DND-41 (cell line): ENCODE data around the gene INF2.

Experiments used
- ATAC-seq: fragments of 200-7000 bp; cut with Tn5 transposase; 3 replicates; pipeline ENCODE4 v1.9.1; 2021; ENCODE audit warnings: low read depth; ENCODE audit not compliant: insufficient read depth
- DNase-seq: peaks from one replicate; pipeline ENCODE4 v3.0.0-alpha.2; 2020
- H2AFZ ChIP-seq: 2 replicates; pipeline ENCODE4 v1.6.0; 2012; ENCODE audit warnings: low read depth, low read length
- H3K27ac ChIP-seq: 2 replicates; pipeline ENCODE4 v1.5.1; 2012; ENCODE audit warnings: low read length, inconsistent platforms
- H3K27me3 ChIP-seq: fragments of 200-600 bp; sonication (generic); 2 replicates; pipeline ENCODE4 v1.6.0; 2012; ENCODE audit warnings: low read length, mild to moderate bottlenecking, inconsistent platforms; ENCODE audit not compliant: insufficient read depth, poor library complexity
- H3K36me3 ChIP-seq: 2 replicates; pipeline ENCODE4 v1.5.1; 2012; ENCODE audit warnings: low read length, inconsistent platforms; ENCODE audit not compliant: insufficient read depth
- H3K4me1 ChIP-seq: 2 replicates; pipeline ENCODE4 v1.5.1; 2012; ENCODE audit warnings: mild to moderate bottlenecking, low read length; ENCODE audit not compliant: insufficient read depth
- H3K4me2 ChIP-seq: 2 replicates; pipeline ENCODE4 v1.6.0; 2012; ENCODE audit warnings: mild to moderate bottlenecking, moderate library complexity, low read length, inconsistent platforms; ENCODE audit not compliant: insufficient read depth
- H3K4me3 ChIP-seq, 2 experiments: fragments of 200-600 bp in 1 of 2; shearing (Covaris generic) in 1 of 2; 2 replicates each; pipeline ENCODE4 v1.5.1; 2012 to 2016; ENCODE audit warnings: inconsistent platforms in 2 of 2, low read length in 2 of 2, mild to moderate bottlenecking in 2 of 2, low read depth in 1 of 2, moderate library complexity in 1 of 2
- H3K79me2 ChIP-seq: 2 replicates; pipeline ENCODE4 v1.6.0; 2012; ENCODE audit warnings: low read length, inconsistent platforms; ENCODE audit not compliant: insufficient read depth
- H3K9ac ChIP-seq: 2 replicates; pipeline ENCODE4 v1.6.0; 2012; ENCODE audit warnings: low read depth, mild to moderate bottlenecking, inconsistent platforms, low read length, moderate library complexity
- H3K9me3 ChIP-seq: 2 replicates; pipeline ENCODE4 v1.5.1; 2012; ENCODE audit warnings: low read length, moderate library complexity, mild to moderate bottlenecking, inconsistent platforms; ENCODE audit not compliant: insufficient read depth, severe bottlenecking
- H4K20me1 ChIP-seq: 2 replicates; pipeline ENCODE4 v1.6.0; 2012; ENCODE audit warnings: low read length; ENCODE audit not compliant: insufficient read depth
- CTCF ChIP-seq: IDR thresholded peaks from 2 replicates; pipeline ENCODE4 v1.5.1; 2012; ENCODE audit warnings: borderline replicate concordance, low read length, moderate library complexity, mild to moderate bottlenecking; ENCODE audit not compliant: poor library complexity, severe bottlenecking; ENCODE audit errors: extremely low read depth
- EZH2 ChIP-seq: IDR thresholded peaks from 3 replicates; pipeline ENCODE4 v1.6.1; 2012; ENCODE audit warnings: borderline replicate concordance, low read depth, mild to moderate bottlenecking, moderate library complexity, low read length, inconsistent platforms; ENCODE audit not compliant: severe bottlenecking

The INF2 gene

GRCh38 chr14:104693482-104694431 is 4.3 kb downstream of the INF2 start:
- Histone ChIP-seq H3K4me1 (peaks cover 42% of the 10 kb centered on the region), H3K9me3 (no peaks in the 10 kb centered on the region), H3K9ac (no peak overlapping the region), H3K4me3 (no peak overlapping the region), H3K27me3 (no peaks in the 10 kb centered on the region), H3K79me2 (peaks cover 88% of the 10 kb centered on the region), H2AFZ (no peak overlapping the region), H3K27ac (0 out of 2 replicates have a peak overlapping the region, but pooled peaks have one; percentile 1), H3K36me3 (peaks cover 50% of the 10 kb centered on the region), H4K20me1 (peaks cover 75% of the 10 kb centered on the region), H3K4me2 (0 out of 2 replicates have a peak overlapping the region, but pooled peaks have one; percentile 91)
- ATAC-seq (no peak), DNase-seq (no peak)
- no peak for TF ChIP-seq EZH2
- TF ChIP-seq CTCF, result no peak

- Histone ChIP-seq H3K4me3 (no peak overlapping the region), H3K36me3 (peaks cover 50% of the 10 kb centered on the region), H3K4me1 (peaks cover 38% of the 10 kb centered on the region)
Measured at GRCh38 chr14:104694475-104694950, 5.1 kb downstream of the INF2 start.

GRCh38 chr14:104694991-104695659 is 5.7 kb downstream of the INF2 start:
- Histone ChIP-seq H3K4me1 (peaks cover 36% of the 10 kb centered on the region), H3K4me2 (no peak overlapping the region), H2AFZ (no peak overlapping the region), H3K79me2 (peaks cover 91% of the 10 kb centered on the region), H3K36me3 (peaks cover 50% of the 10 kb centered on the region), H4K20me1 (peaks cover 87% of the 10 kb centered on the region), H3K9ac (no peak overlapping the region), H3K27me3 (no peaks in the 10 kb centered on the region), H3K4me3 (no peak overlapping the region), H3K27ac (peak overlapping the region; percentile 9), H3K9me3 (no peaks in the 10 kb centered on the region)
- peak; percentile 54 for ATAC-seq
- DNase-seq, result peak; percentile 52
- TF ChIP-seq CTCF (no peak), EZH2 (no peak)

More at GRCh38 chr14:104694475-104694950, 5.1 kb downstream of the INF2 start:
- Histone ChIP-seq H3K79me2 (peaks cover 92% of the 10 kb centered on the region), H3K9me3 (no peaks in the 10 kb centered on the region), H3K27ac (no peak overlapping the region), H3K4me2 (no peak overlapping the region), H3K9ac (no peak overlapping the region), H2AFZ (no peak overlapping the region), H4K20me1 (peaks cover 81% of the 10 kb centered on the region), H3K27me3 (no peaks in the 10 kb centered on the region)
- ATAC-seq, result no peak
- no peak for DNase-seq
- no peak for TF ChIP-seq EZH2
- TF ChIP-seq CTCF, result no peak
